ENCODE data around the gene RASL11B. TPM values are rescaled to one million over a fixed set of nuclear protein-coding genes. Genes with fewer than 3 reads are reported as not detected.

The RASL11B gene
- total and polyA plus RNA-seq, 9 of the 15 experiments (the other 6 are each of a cell fraction or from before 2014, with no cell fraction given) = 0.24 to 1.5 (median 0.53) TPM

DNA sequence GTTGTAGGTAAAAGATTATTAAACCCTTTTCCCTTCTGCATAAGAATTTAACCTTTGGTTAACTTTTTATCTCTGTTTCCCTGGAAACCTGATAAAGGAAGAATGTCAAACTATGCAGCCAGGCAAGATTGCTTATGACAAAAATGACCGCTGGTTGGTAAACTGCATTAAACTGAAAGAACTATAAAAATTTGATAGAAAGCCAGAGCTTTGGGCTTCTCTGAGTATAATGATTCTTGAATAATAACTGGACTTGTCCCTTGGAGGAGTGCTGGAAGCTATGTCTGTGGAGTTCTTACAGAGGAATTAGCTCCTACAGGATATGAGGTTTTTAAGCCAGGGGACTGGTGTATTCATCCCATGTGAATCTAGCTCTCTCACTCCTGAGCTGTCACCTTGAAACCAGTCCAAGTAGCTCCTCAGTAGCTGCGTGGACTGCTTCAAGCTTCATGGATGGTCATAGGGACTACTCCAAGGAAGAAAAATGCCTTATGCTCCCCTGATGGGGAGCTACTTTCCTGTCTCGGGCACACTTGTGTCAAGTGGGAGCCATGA is 52.0 kb downstream of the RASL11B start:
- no peak for FAIRE-seq
- no peaks in the 10 kb centered on the region for H3K9me3 ChIP-seq (replicated peaks; ENCODE audit: control insufficient read depth, insufficient read depth, low read depth, low read length)
- TF ChIP-seq XRCC3 (IDR thresholded peaks at IDR 0.05) (no peak), MED1 (CRISPR knock-in tag; IDR thresholded peaks at IDR 0.05; ENCODE audit: borderline replicate concordance) (no peak), NR2C2 (CRISPR knock-in tag; IDR thresholded peaks at IDR 0.05) (no peak), NR2C2 (tag; IDR thresholded peaks at IDR 0.05) (no peak)
- TF ChIP-seq, protein P1, sequence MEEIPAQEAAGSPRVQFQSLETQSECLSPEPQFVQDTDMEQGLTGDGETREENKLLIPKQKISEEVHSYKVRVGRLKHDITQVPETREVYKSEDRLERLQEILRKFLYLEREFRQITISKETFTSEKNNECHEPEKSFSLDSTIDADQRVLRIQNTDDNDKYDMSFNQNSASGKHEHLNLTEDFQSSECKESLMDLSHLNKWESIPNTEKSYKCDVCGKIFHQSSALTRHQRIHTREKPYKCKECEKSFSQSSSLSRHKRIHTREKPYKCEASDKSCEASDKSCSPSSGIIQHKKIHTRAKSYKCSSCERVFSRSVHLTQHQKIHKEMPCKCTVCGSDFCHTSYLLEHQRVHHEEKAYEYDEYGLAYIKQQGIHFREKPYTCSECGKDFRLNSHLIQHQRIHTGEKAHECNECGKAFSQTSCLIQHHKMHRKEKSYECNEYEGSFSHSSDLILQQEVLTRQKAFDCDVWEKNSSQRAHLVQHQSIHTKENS (CRISPR knock-in tag; IDR thresholded peaks at IDR 0.05) = no peak
- H3K79me2 ChIP-seq (ENCODE audit: control insufficient read depth, insufficient read depth, low read length) = no peaks in the 10 kb centered on the region
- no peak overlapping the region for H3K9ac ChIP-seq (ENCODE audit: insufficient read depth in 1 of 2, low read depth in 2 of 2, low read length in 2 of 2)
- WGBS (ENCODE audit: insufficient coverage, low coverage, missing lambda C conversion rate) = 53% methylated on average over 3 of the region's 3 CpGs
- no peaks in the 10 kb centered on the region for H3K4me1 ChIP-seq (replicated peaks in 1 of 2; ENCODE audit: control insufficient read depth in 2 of 2, insufficient read depth in 2 of 2, low read length in 2 of 2)
- ChIA-PET CTCF (ENCODE audit: low intra/inter-chr PET ratio) (no interaction called here), POLR2A (no interaction called here)
- intact Hi-C loops (cut with micrococcal nuclease) = loop anchor here (5.0 kb wide), 1 partner anchor 68 kb away; no protein-coding TSS in a partner anchor
- no TSS peak for BruUV-seq (replicated peaks)
- no peaks in the 10 kb centered on the region for H4K20me1 ChIP-seq (replicated peaks; ENCODE audit: control insufficient read depth, insufficient read depth, low read length)
- H3K9me1 ChIP-seq (ENCODE audit: control insufficient read depth, insufficient read depth, low read length) = no peaks in the 10 kb centered on the region
- no peak for ATAC-seq
- no peaks in the 10 kb centered on the region for H3K36me3 ChIP-seq (ENCODE audit: control insufficient read depth, insufficient read depth, low read length)
- H3K27ac ChIP-seq (ENCODE audit: extremely low read depth, low read depth, low read length) = no peak overlapping the region
- in situ Hi-C loops (cut with MboI) = no loop called here
- no peak for DNase-seq (ENCODE audit: extremely low read depth in 1 of 4, low spot score in 3 of 4)
- no peak overlapping the region for H2AFZ ChIP-seq (ENCODE audit: low read depth, low read length)
- H3K27me3 ChIP-seq (ENCODE audit: control insufficient read depth in 2 of 2, insufficient read depth in 2 of 2, low read length in 2 of 2) = no peaks in the 10 kb centered on the region
- no peak overlapping the region for H3K4me3 ChIP-seq
- H3K4me2 ChIP-seq (ENCODE audit: insufficient read depth, low read length) = no peak overlapping the region

DNA sequence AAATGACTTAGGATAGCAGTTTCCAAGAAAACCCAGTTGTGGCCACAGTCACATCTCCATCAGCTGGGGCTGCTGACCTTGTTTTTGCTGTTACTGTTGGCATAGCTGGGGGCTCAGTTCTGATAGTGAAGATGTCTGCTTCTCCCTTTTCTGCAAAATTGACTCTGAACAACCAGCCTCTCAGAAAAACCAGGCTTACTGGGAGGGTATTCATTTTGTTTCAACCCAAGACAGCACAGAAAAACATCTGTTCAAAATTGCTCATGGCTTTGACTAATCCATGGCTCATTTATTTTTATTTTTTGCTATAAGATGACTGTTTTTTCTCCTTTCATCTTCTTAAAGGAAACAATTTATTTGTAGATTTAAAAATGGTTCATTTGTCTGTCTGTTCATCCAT is 53.1 kb downstream of the RASL11B start:
- no peaks in the 10 kb centered on the region for H3K27me3 ChIP-seq (ENCODE audit: control insufficient read depth in 2 of 2, insufficient read depth in 2 of 2, low read length in 2 of 2)
- no peaks in the 10 kb centered on the region for H3K79me2 ChIP-seq (ENCODE audit: control insufficient read depth, insufficient read depth, low read length)
- H3K9me1 ChIP-seq (ENCODE audit: control insufficient read depth, insufficient read depth, low read length) = no peaks in the 10 kb centered on the region
- no peak overlapping the region for H3K4me3 ChIP-seq
- ChIA-PET POLR2A (no interaction called here), CTCF (ENCODE audit: low intra/inter-chr PET ratio) (no interaction called here)
- no peak overlapping the region for H3K4me2 ChIP-seq (ENCODE audit: insufficient read depth, low read length)
- H3K9me3 ChIP-seq (replicated peaks; ENCODE audit: control insufficient read depth, insufficient read depth, low read depth, low read length) = no peaks in the 10 kb centered on the region
- in situ Hi-C loops (cut with MboI) (no loop called here), intact Hi-C loops (cut with micrococcal nuclease) (no loop called here)
- H4K20me1 ChIP-seq (replicated peaks; ENCODE audit: control insufficient read depth, insufficient read depth, low read length) = no peaks in the 10 kb centered on the region
- H2AFZ ChIP-seq (ENCODE audit: low read depth, low read length) = no peak overlapping the region
- DNase-seq (ENCODE audit: extremely low read depth in 1 of 4, low spot score in 3 of 4) (no peak), FAIRE-seq (no peak), ATAC-seq (no peak)
- H3K27ac ChIP-seq (ENCODE audit: extremely low read depth, low read depth, low read length) = no peak overlapping the region
- H3K4me1 ChIP-seq (replicated peaks in 1 of 2; ENCODE audit: control insufficient read depth in 2 of 2, insufficient read depth in 2 of 2, low read length in 2 of 2) = no peaks in the 10 kb centered on the region
- no TSS peak for BruUV-seq (replicated peaks)
- H3K36me3 ChIP-seq (ENCODE audit: control insufficient read depth, insufficient read depth, low read length) = no peaks in the 10 kb centered on the region
- H3K9ac ChIP-seq (ENCODE audit: insufficient read depth in 1 of 2, low read depth in 2 of 2, low read length in 2 of 2) = no peak overlapping the region
- no peak for TF ChIP-seq SETDB1 (IDR thresholded peaks at IDR 0.05; ENCODE audit: low read length)
- TF ChIP-seq GTF2E2 (tag; IDR thresholded peaks at IDR 0.05) = no peak
- no peak for TF ChIP-seq RAD21 (CRISPR knock-in tag; conservative IDR thresholded peaks at IDR 0.05 in 1 of 2, IDR thresholded peaks at IDR 0.05 in 1 of 2)
- no peak for TF ChIP-seq ZNF3 (CRISPR knock-in tag; IDR thresholded peaks at IDR 0.05)
- TF ChIP-seq SAFB2 (IDR thresholded peaks at IDR 0.05; ENCODE audit: borderline replicate concordance, low read depth, low read length, severe bottlenecking) = no peak
- no peak for TF ChIP-seq FOS (IDR thresholded peaks at IDR 0.05; ENCODE audit: extremely low read depth, insufficient read length)
- no peak for TF ChIP-seq TCFL5 (CRISPR knock-in tag; conservative IDR thresholded peaks at IDR 0.05)
- TF ChIP-seq TBL1XR1 (IDR thresholded peaks at IDR 0.05; ENCODE audit: low read length in 2 of 2) = no peak
- TF ChIP-seq NFE2 (IDR thresholded peaks at IDR 0.05; ENCODE audit: low read depth) = no peak
- no peak for TF ChIP-seq MIER1 (IDR thresholded peaks at IDR 0.05; ENCODE audit: low read depth)
- TF ChIP-seq NFYB (IDR thresholded peaks at IDR 0.05; ENCODE audit: extremely low read depth, insufficient read length) = no peak

Measured in K562 (cell line).